Transverse colon (tissue), 4 donors: ENCODE results near the gene KIAA1328. TPM values are rescaled to one million over a fixed set of nuclear protein-coding genes. Genes with fewer than 3 reads are reported as not detected.

Experiments used
- DNase-seq: peaks from one replicate; pipeline ENCODE4 v3.0.0-alpha.2; 2019
- H3K27ac ChIP-seq, 4 donors: fragments of 200-600 bp; sonication (generic); 2 replicates each; pipeline ENCODE4 v1.5.1; 2016 to 2018; ENCODE audit warnings: inconsistent platforms in 4 of 4
- H3K27me3 ChIP-seq: fragments of 200-600 bp; sonication (generic); 2 replicates; pipeline ENCODE4 v1.5.1; 2017; ENCODE audit warnings: inconsistent platforms
- H3K36me3 ChIP-seq, 4 donors: fragments of 200-600 bp; sonication (generic); 2 replicates each; pipeline ENCODE4 v1.5.1; 2017 to 2019; ENCODE audit warnings: inconsistent platforms in 4 of 4
- H3K4me1 ChIP-seq, 4 donors: fragments of 200-600 bp; sonication (generic); 2 replicates each; pipeline ENCODE4 v1.5.1; 2017 to 2020; ENCODE audit warnings: inconsistent platforms in 4 of 4
- H3K4me3 ChIP-seq, 4 donors: fragments of 200-600 bp; sonication (generic); 1 replicate in 1 of 4; 2 replicates in 3 of 4; pipeline versions ENCODE4 v1.5.1 to v1.6.1; 2017 to 2019; ENCODE audit warnings: inconsistent platforms in 4 of 4
- H3K9me3 ChIP-seq, 2 donors: fragments of 200-600 bp; sonication (generic); 2 replicates each; pipeline ENCODE4 v1.5.1; 2017 to 2019; ENCODE audit warnings: inconsistent platforms in 2 of 2
- EP300 ChIP-seq: sonication (generic); formaldehyde crosslinking; IDR thresholded peaks from one replicate; pipeline ENCODE4 v1.6.1; 2017; ENCODE audit warnings: antibody characterized with exemption, low read depth
- POLR2A ChIP-seq: fragments of 450-650 bp; IDR thresholded peaks from one replicate; pipeline ENCODE4 v1.6.1; 2016; ENCODE audit warnings: antibody characterized with exemption, mild to moderate bottlenecking, moderate library complexity
- POLR2AphosphoS5 ChIP-seq, 3 donors: sonication (generic); formaldehyde crosslinking; IDR thresholded peaks; one replicate each; pipeline ENCODE4 v1.6.1; 2016; ENCODE audit warnings: antibody characterized with exemption in 3 of 3
- WGBS, 2 donors: methylation state at CpG; one replicate each; pipeline ENCODE4 v1.1.5; 2018; ENCODE audit warnings: low coverage in 1 of 2; 5-methylcytosine and 5-hydroxymethylcytosine counted together
- in situ Hi-C, 4 donors: fragments of 200-750 bp; cut with MboI; loops; one replicate each; pipeline versions ENCODE4 v1.15.0 to v1.15.1; 2017; ENCODE audit warnings: low sequenced_read_pairs in 3 of 4, low pct_ligation_motif_present in 1 of 4, low pct_unique_long_range_greater_than_20kb in 1 of 4
- intact Hi-C: fragments of 100-400 bp; cut with DNase I; formaldehyde crosslinking; loops from one replicate; pipeline ENCODE4 v1.15.1; 2023; ENCODE audit warnings: low total_unique reads
- total RNA-seq, 4 donors: library from RNA; depleted of rRNA; stranded (reverse); fragments of >200 nt; gene quantifications; one replicate each; pipeline ENCODE4 v1.1.0, GENCODE V29; 2016
- TF ChIP-seq, protein P1 (sequence below), 5 experiments: fragments of 200-600 bp in 3 of 5; fragments of 450-650 bp in 2 of 5; sonication (generic) in 3 of 5; IDR thresholded peaks; 1 replicate in 2 of 5; 2 replicates in 3 of 5; pipeline ENCODE4 v1.5.1; 2016 to 2017; ENCODE audit warnings: antibody characterized with exemption in 5 of 5, inconsistent platforms in 3 of 5, mild to moderate bottlenecking in 2 of 5, moderate library complexity in 1 of 5

Gene KIAA1328
- total RNA-seq, 4 donors from 2014 or later, result 3.6 to 14.3 (median 11.3) TPM

DNA sequence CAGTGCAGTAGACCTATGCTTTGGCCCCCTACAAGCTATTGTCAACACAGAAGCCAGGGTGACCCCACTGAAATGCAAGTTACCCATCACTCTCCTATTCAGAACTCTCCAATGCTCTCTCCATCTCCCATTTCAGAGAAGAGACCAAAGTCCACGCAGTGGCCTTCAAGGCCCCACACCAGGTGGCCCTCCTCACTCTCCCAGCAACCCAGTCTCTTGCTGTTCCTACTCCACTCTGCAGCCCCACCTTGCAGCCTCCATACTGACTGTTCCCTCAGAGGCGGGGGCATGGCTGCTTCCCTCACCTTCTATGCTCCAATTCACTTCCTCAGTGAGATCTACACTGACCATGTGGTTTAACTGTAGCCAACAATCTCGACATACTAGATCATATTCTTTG lies 423.4 kb downstream of the KIAA1328 start:
- WGBS, 2 donors, result 82% methylated on average over 3 of the region's 3 CpGs
- TF ChIP-seq POLR2A (no peak), POLR2AphosphoS5 (IDR thresholded peaks at IDR 0.05) (no peak), EP300 (no peak)
- TF ChIP-seq, protein P1, sequence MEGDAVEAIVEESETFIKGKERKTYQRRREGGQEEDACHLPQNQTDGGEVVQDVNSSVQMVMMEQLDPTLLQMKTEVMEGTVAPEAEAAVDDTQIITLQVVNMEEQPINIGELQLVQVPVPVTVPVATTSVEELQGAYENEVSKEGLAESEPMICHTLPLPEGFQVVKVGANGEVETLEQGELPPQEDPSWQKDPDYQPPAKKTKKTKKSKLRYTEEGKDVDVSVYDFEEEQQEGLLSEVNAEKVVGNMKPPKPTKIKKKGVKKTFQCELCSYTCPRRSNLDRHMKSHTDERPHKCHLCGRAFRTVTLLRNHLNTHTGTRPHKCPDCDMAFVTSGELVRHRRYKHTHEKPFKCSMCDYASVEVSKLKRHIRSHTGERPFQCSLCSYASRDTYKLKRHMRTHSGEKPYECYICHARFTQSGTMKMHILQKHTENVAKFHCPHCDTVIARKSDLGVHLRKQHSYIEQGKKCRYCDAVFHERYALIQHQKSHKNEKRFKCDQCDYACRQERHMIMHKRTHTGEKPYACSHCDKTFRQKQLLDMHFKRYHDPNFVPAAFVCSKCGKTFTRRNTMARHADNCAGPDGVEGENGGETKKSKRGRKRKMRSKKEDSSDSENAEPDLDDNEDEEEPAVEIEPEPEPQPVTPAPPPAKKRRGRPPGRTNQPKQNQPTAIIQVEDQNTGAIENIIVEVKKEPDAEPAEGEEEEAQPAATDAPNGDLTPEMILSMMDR (IDR thresholded peaks at IDR 0.05), result no peak
- Histone ChIP-seq H3K27me3 (peaks cover 68% of the 10 kb centered on the region), H3K36me3 (no peaks in the 10 kb centered on the region), H3K27ac (no peak overlapping the region), H3K4me3 (no peak overlapping the region), H3K9me3 (no peaks in the 10 kb centered on the region), H3K4me1 (peaks cover 0 to 12% (median 10%) of the 10 kb centered on the region in 4 donors)
- intact Hi-C loops (no loop called here), in situ Hi-C loops (no loop called here)
- DNase-seq, result no peak

DNA sequence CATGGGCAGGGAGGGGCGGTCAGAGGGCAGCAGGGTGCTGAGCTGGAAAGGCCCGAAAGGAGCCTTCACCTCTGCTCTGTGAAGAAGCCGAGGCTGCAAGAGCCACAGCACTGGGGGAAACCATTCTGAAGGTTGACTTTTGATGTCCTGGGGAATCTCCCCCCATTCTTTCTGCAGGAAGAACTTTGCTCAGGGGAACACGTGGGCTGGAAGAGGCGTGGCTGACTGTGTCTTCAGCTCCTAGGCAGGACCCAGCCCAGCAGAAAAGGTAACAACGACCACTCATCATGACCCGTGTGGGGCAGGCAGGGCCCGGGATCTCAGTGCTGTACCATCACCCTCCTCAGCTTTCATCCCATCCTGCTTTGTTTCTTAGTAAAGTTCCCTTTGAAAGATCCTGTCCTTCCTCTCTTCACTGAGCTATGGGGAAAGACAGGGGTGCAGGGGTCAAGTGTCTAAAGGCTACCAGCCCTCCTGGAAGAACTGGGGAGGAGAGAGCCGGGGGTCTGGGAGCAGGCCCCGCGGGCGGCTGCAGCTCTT lies 424.0 kb downstream of the KIAA1328 start:
- H3K27ac ChIP-seq, result no peak overlapping the region
- peaks cover 74% of the 10 kb centered on the region for H3K27me3 ChIP-seq
- TF ChIP-seq, protein P1 (IDR thresholded peaks at IDR 0.05), result no peak
- TF ChIP-seq EP300, result no peak
- TF ChIP-seq POLR2A, result no peak
- DNase-seq, result no peak
- intact Hi-C loops, result no loop called here
- 61 to 100% methylated on average over 2 to 9 of the region's 12 CpGs for WGBS, 2 donors
- no peak overlapping the region for H3K4me3 ChIP-seq
- H3K36me3 ChIP-seq, result no peaks in the 10 kb centered on the region
- in situ Hi-C loops, result no loop called here
- H3K9me3 ChIP-seq, result no peaks in the 10 kb centered on the region
- H3K4me1 ChIP-seq, result peaks cover 0 to 12% (median 10%) of the 10 kb centered on the region in 4 donors

DNA sequence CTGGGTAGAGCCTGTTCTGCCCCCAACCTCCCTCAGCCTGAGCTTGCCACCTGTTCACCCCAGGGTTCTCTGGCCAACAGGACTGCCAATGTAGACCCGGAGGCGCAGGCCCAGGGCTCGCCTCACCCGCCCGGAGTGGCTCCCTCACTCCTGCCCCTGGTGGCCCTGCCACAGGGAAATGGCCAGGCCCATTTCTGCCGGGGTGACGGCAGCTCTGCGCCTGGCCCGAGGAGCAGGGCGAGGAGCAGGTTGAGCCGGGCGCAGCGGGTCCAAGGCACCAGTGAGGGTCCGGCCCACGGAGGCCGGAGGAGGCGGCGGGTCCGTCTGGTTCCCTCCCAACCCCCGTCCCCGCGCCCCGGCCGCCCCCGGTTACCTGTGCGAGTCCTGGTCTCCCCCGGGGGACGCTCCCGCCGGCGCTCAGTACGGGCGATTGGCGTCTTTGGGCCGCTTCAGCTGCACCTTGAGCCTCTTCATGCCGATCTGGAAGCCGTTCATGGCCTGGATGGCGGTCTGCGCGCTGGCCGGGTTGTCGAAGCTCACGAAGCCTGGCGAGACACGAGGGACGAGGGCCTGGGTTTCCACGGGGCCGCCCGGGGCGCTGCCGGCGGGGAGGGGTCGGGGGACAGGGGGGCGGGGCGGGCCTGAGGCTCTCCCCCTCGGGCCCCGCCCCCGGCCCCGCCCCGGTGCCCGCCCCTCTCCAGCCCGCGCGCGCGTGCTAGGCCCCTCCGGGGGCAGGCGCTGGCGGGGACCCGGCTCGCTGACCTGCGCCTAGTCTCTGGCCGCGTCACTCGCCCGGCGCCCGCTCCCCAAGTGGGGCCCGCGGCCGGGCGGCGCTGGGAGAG lies 424.7 kb downstream of the KIAA1328 start:
- Histone ChIP-seq H3K4me3 (peak overlapping the region in 3 of 4 donors; percentile 23 to 51 (median 35)), H3K27me3 (peaks cover 78% of the 10 kb centered on the region), H3K27ac (no peak overlapping the region), H3K9me3 (no peaks in the 10 kb centered on the region), H3K4me1 (peaks cover 0 to 12% (median 10%) of the 10 kb centered on the region in 4 donors), H3K36me3 (no peaks in the 10 kb centered on the region)
- intact Hi-C loops (loop anchor here (1.0 kb wide), 1 partner anchor 14 kb away; no protein-coding TSS in a partner anchor), in situ Hi-C loops (no loop called here)
- TF ChIP-seq EP300 (no peak), POLR2AphosphoS5 (IDR thresholded peaks at IDR 0.05) (no peak), POLR2A (no peak)
- TF ChIP-seq, protein P1 (IDR thresholded peaks at IDR 0.05), result no peak
- no CpG with 5 or more reads among the region's 83 CpGs for WGBS, 2 donors
- no peak for DNase-seq

DNA sequence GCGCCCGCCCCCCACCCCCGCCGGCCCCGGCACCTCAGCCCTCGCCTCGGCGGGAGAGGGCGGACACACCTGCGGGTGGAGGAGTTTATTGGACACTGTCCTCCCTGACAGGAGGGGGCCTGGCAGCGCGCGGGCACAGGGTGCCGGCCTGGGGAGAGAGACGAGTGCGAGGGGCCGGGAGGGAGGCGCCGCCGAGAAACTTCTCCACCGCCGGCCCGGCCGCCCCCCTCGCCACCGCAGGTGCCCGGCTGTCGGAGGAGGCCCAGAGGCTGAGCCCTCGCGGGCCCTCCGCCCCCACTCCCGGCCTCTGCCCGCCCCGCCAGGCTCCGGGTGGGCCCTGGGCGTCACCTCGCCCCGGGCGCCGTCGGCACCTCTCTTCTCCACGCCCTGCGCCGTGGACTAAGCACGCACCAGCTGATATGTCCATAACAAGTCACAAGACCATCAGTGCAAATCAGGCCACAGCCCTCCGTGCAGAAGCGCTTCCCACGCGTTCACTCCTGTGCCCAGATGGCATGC lies 425.4 kb downstream of the KIAA1328 start:
- no peaks in the 10 kb centered on the region for H3K36me3 ChIP-seq
- H3K9me3 ChIP-seq, result no peaks in the 10 kb centered on the region
- no peak for TF ChIP-seq EP300
- TF ChIP-seq POLR2AphosphoS5 (IDR thresholded peaks at IDR 0.05), result no peak
- intact Hi-C loops, result loop anchor here (1.0 kb wide), 1 partner anchor 15 kb away; no protein-coding TSS in a partner anchor
- peak overlapping the region in 3 of 4 donors; percentile 23 to 51 (median 35) for H3K4me3 ChIP-seq
- in situ Hi-C loops, result no loop called here
- DNase-seq, result no peak
- peaks cover 85% of the 10 kb centered on the region for H3K27me3 ChIP-seq
- WGBS, 2 donors, result 3% methylated on average over 16 of the region's 49 CpGs; no CpG with 5 or more reads in 1 of the 2 donors
- H3K27ac ChIP-seq, result no peak overlapping the region
- peaks cover 0 to 12% (median 10%) of the 10 kb centered on the region in 4 donors for H3K4me1 ChIP-seq
